GM18873 (cell line): ENCODE data around the gene ARPC4.
"Not testable (repeated sequence)": the region's sequence is repeated elsewhere in the genome, so short reads cannot be mapped to it uniquely, and the experiment has no call there.

Experiments used
- ATAC-seq: cut with Tn5 transposase; IDR thresholded peaks from one replicate; pipeline ENCODE4 v1.9.1; 2021; ENCODE audit warnings: mild to moderate bottlenecking, moderate library complexity, moderate number of reproducible peaks; ENCODE audit not compliant: unreplicated experiment, low FRiP score

ARPC4 gene

DNA sequence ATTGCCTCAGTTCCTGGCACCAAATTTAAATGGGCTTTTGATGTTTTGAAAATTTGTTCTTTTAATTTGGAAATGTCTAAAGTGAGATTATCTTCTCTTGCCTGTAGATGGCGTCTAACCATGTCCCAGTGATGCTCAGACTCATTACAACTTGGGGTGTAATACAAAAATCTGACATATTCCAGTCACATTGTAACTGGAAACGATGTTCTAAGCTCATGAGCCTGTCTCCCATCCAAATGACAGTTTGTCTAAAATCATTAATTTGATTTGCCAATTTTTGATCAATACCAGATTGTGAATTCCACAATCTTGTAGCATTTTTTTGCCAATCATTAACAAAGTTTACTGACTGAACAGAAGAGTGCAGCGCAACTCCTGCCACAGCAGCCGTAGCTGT, 56.0 kb downstream of the ARPC4 start:
- ATAC-seq: not testable (repeated sequence)

DNA sequence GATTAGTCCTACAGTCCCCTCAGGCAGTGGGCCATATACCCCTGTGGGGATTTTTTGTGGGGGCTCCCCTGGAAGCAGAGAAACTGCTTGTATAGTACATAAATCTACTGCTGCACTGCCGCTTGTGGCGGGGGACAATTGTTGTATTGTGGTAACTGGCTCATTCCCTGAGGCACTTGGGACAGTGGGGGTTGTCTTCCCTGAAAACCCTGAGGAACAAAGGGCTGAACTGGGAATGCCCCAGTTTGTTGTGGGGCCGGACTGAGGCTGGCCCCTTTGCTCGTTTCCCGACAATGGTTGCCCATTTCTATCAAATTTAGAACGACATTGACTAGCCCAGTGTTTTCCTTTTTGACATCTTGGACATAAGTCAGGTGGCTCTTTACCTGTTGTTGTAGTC, 58.5 kb downstream of the ARPC4 start:
- ATAC-seq: not testable (repeated sequence)

DNA sequence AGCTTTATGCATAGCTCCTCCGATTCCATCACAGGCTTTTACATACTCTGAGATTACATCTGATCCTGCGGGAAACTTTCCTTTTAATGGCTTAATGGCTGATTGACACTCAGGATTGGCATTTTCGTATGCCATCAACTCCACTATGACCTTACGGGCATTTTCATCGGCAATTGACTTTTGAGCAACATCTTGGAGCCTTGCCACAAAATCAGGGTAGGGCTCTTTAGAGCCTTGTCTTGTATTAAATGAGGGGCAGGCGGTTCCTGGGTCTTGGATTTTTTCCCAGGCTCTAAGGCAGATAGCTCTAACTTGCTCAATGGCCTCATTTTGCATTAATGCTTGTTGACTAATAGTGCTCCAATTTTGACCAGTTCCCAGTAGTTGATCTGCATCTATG, 59.0 kb downstream of the ARPC4 start:
- ATAC-seq: not testable (repeated sequence)

DNA sequence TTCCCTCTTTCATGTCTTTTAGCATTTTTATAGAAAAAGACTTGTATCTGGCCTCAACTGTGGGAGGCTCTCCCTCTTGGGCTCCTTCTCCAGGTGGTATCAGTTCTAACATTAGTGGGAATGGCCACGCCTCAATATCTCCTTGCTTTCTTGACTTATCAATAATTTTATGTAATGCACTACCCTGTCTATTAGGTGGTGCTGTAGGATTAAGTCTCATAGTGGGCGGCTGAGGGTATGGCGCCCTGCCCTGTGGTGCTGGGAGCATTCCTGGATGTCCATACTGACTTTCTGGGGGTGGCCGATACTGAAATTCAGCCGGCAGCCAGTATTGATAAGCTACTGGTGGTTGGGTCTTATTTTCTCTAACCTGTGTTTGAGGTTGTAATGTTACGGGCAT, 59.6 kb downstream of the ARPC4 start:
- ATAC-seq: no peak

DNA sequence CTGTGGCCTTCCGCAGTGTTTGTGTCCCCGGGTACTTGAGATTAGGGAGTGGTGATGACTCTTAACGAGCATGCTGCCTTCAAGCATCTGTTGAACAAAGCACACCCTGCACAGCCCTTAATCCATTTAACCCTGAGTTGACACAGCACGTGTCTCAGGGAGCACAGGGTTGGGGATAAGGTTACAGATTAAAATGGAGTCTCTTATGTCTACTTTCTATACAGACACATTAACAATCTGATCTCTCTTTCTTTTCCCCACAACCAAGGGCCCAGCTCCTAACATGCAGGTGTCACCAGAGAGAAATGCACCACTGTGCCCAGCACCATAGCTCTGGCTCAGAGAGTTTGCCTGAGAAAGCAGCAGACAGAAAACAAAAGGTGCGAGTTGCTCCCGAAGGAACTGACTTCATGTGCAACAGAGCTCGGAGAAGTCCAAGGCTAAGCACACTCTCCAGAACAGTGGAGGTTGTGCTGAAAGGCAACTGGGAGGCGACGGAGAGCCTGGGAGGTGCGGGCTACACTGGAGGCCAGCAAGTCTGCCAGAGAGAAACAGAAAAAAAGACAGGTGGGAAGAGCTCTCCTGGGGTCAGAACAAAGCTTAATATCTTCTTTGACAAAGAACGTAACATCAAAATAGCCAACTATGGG, 61.5 kb downstream of the ARPC4 start:
- not testable (repeated sequence) for ATAC-seq

DNA sequence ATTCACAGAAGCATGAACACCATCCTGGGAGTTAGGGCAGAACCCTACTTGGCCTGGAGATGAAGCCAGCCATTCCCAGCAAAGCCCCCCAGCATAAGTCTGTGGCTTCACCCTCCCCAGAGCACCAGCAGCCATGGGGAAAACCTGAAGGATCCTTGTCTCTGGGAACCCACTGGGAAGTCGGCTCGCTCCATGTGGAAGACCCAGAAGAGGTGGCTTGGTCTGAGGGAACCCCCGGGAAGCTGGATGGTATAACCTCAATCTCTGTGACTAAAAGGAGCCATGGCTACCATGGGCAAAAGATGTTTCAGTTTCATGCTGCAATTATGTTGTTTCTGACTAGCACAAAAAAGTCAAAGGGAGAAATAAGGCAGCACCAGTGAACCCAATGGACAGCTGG, 62.7 kb downstream of the ARPC4 start:
- ATAC-seq: no peak
